ENCODE results near the gene SLC38A6. TPM values are rescaled to one million over a fixed set of nuclear protein-coding genes. Genes with fewer than 3 reads are reported as not detected.

SLC38A6 gene
- total and polyA plus RNA-seq, 2 of the 13 experiments (the other 11 are each of a cell fraction or from before 2014, with no cell fraction given) = 6.9 to 22.1 TPM

GRCh38 chr14:61042220-61042619 is 61.2 kb downstream of the SLC38A6 start (continued):
- no peak for TF ChIP-seq TEAD2 (CRISPR knock-in tag; IDR thresholded peaks at IDR 0.05)
- TF ChIP-seq FOXA3 (CRISPR knock-in tag; IDR thresholded peaks at IDR 0.05) = peak; percentile 97
- peak; percentile 90 for TF ChIP-seq BCL6 (CRISPR knock-in tag; IDR thresholded peaks at IDR 0.05)
- TF ChIP-seq FOXP4 (CRISPR knock-in tag; IDR thresholded peaks at IDR 0.05) = peak; percentile 87
- TF ChIP-seq SOX5 (CRISPR knock-in tag; IDR thresholded peaks at IDR 0.05; ENCODE audit: borderline replicate concordance) = peak; percentile 99
- TF ChIP-seq CREM (IDR thresholded peaks at IDR 0.05) = peak; percentile 73
- no peak for TF ChIP-seq CREM (CRISPR knock-in tag; IDR thresholded peaks at IDR 0.05)
- peak in 1 of 2 experiments; percentile 57; a peak in 1 of 4 replicates for TF ChIP-seq KLF16 (CRISPR knock-in tag; IDR thresholded peaks at IDR 0.05)
- 0 out of 2 replicates have a peak, but pooled peaks have one; percentile 22 for TF ChIP-seq KMT2B (CRISPR knock-in tag; IDR thresholded peaks at IDR 0.05)
- TF ChIP-seq GATA4 (IDR thresholded peaks at IDR 0.05; ENCODE audit: borderline replicate concordance, low read depth) = peak; percentile 48; the same call in 1 of the 2 replicates
- TF ChIP-seq ELF3 (CRISPR knock-in tag; IDR thresholded peaks at IDR 0.05) = peak; percentile 89
- no peak for TF ChIP-seq ZNF367 (CRISPR knock-in tag; IDR thresholded peaks at IDR 0.05; ENCODE audit: borderline replicate concordance)
- TF ChIP-seq, protein P1, sequence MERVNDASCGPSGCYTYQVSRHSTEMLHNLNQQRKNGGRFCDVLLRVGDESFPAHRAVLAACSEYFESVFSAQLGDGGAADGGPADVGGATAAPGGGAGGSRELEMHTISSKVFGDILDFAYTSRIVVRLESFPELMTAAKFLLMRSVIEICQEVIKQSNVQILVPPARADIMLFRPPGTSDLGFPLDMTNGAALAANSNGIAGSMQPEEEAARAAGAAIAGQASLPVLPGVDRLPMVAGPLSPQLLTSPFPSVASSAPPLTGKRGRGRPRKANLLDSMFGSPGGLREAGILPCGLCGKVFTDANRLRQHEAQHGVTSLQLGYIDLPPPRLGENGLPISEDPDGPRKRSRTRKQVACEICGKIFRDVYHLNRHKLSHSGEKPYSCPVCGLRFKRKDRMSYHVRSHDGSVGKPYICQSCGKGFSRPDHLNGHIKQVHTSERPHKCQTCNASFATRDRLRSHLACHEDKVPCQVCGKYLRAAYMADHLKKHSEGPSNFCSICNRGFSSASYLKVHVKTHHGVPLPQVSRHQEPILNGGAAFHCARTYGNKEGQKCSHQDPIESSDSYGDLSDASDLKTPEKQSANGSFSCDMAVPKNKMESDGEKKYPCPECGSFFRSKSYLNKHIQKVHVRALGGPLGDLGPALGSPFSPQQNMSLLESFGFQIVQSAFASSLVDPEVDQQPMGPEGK (CRISPR knock-in tag; IDR thresholded peaks at IDR 0.05) = peak; percentile 16; the same call in 1 of the 2 replicates
- no peak for TF ChIP-seq ATRX (CRISPR knock-in tag; IDR thresholded peaks at IDR 0.05; ENCODE audit: borderline replicate concordance)
- TF ChIP-seq, protein P2, sequence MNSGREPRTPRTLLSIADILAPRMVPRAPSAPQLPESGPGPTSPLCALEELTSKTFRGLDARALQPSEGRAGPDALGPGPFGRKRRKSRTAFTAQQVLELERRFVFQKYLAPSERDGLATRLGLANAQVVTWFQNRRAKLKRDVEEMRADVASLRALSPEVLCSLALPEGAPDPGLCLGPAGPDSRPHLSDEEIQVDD (CRISPR knock-in tag; IDR thresholded peaks at IDR 0.05; ENCODE audit: borderline replicate concordance) = no peak
- 0 out of 2 replicates have a peak, but pooled peaks have one; percentile 21 for TF ChIP-seq SMARCE1 (IDR thresholded peaks at IDR 0.05; ENCODE audit: borderline replicate concordance)
- TF ChIP-seq ZNF660 (CRISPR knock-in tag; IDR thresholded peaks at IDR 0.05; ENCODE audit: borderline replicate concordance, low read depth) = no peak
- no peak for TF ChIP-seq CCDC6 (CRISPR knock-in tag; IDR thresholded peaks at IDR 0.05)
- TF ChIP-seq HOXA5 (CRISPR knock-in tag; IDR thresholded peaks at IDR 0.05) = no peak
- TF ChIP-seq, protein P3, sequence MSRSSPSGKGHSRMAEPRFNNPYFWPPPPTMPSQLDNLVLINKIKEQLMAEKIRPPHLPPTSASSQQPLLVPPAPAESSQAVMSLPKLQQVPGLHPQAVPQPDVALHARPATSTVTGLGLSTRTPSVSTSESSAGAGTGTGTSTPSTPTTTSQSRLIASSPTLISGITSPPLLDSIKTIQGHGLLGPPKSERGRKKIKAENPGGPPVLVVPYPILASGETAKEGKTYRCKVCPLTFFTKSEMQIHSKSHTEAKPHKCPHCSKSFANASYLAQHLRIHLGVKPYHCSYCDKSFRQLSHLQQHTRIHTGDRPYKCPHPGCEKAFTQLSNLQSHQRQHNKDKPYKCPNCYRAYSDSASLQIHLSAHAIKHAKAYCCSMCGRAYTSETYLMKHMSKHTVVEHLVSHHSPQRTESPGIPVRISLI (CRISPR knock-in tag; IDR thresholded peaks at IDR 0.05; ENCODE audit: borderline replicate concordance) = no peak; the same call in 1 of the 2 replicates
- TF ChIP-seq GATAD2A (CRISPR knock-in tag; IDR thresholded peaks at IDR 0.05) = peak; percentile 89
- no peak for TF ChIP-seq ZNF713 (CRISPR knock-in tag; IDR thresholded peaks at IDR 0.05)
- TF ChIP-seq TCF7 (IDR thresholded peaks at IDR 0.05; ENCODE audit: low read depth) = peak; percentile 90
- TF ChIP-seq SNAPC5 (CRISPR knock-in tag; IDR thresholded peaks at IDR 0.05; ENCODE audit: borderline replicate concordance) = no peak

Data from HepG2 (cell line).